Adipocyte (in vitro differentiated cells): ENCODE measurements around the gene TADA2A.

Source experiments
- DNase-seq: peaks from one replicate; pipeline ENCODE4 v3.0.0-alpha.2; 2015; ENCODE audit warnings: low read depth
- H3K27me3 ChIP-seq: replicated peaks from 2 replicates; pipeline ENCODE4 v1.7.0; 2013; ENCODE audit warnings: mild to moderate bottlenecking, low read length, moderate library complexity; ENCODE audit not compliant: control insufficient read depth, insufficient read depth
- H3K36me3 ChIP-seq: 2 replicates; pipeline ENCODE4 v1.7.0; 2013; ENCODE audit warnings: low read length, mild to moderate bottlenecking, moderate library complexity; ENCODE audit not compliant: control insufficient read depth, insufficient read depth, severe bottlenecking
- H3K4me1 ChIP-seq: 2 replicates; pipeline ENCODE4 v1.7.0; 2013; ENCODE audit warnings: mild to moderate bottlenecking, low read length, moderate library complexity; ENCODE audit not compliant: control insufficient read depth, insufficient read depth
- H3K4me3 ChIP-seq: 2 replicates; pipeline ENCODE4 v1.7.0; 2013; ENCODE audit warnings: mild to moderate bottlenecking, low read length, moderate library complexity
- H3K9ac ChIP-seq: 2 replicates; pipeline ENCODE4 v1.7.0; 2013; ENCODE audit warnings: mild to moderate bottlenecking, low read length, moderate library complexity
- H3K9me3 ChIP-seq: 2 replicates; pipeline ENCODE4 v1.7.0; 2013; ENCODE audit warnings: mild to moderate bottlenecking, low read length, moderate library complexity; ENCODE audit not compliant: control insufficient read depth

Gene TADA2A

GRCh38 chr17:37382056-37382455, 24.6 kb upstream of the TADA2A start:
- Histone ChIP-seq H3K4me1 (no peaks in the 10 kb centered on the region), H3K4me3 (no peak overlapping the region), H3K27me3 (no peaks in the 10 kb centered on the region), H3K36me3 (no peaks in the 10 kb centered on the region), H3K9me3 (no peaks in the 10 kb centered on the region), H3K9ac (no peak overlapping the region)
- no peak for DNase-seq

GRCh38 chr17:37384560-37385149, 22.0 kb upstream of the TADA2A start:
- no peaks in the 10 kb centered on the region for H3K27me3 ChIP-seq
- H3K4me3 ChIP-seq: no peak overlapping the region
- no peaks in the 10 kb centered on the region for H3K9me3 ChIP-seq
- H3K36me3 ChIP-seq: no peaks in the 10 kb centered on the region
- no peak for DNase-seq
- peaks cover 15% of the 10 kb centered on the region for H3K4me1 ChIP-seq
- H3K9ac ChIP-seq: no peak overlapping the region

- no peak for DNase-seq
- Histone ChIP-seq H3K27me3 (no peaks in the 10 kb centered on the region), H3K4me1 (peaks cover 15% of the 10 kb centered on the region)
Observed at GRCh38 chr17:37385474-37385990, 21.2 kb upstream of the TADA2A start.

GRCh38 chr17:37386462-37386861, 20.2 kb upstream of the TADA2A start:
- H3K36me3 ChIP-seq: no peaks in the 10 kb centered on the region
- H3K27me3 ChIP-seq: no peaks in the 10 kb centered on the region
- H3K9me3 ChIP-seq: no peaks in the 10 kb centered on the region
- no peak for DNase-seq
- H3K4me3 ChIP-seq: no peak overlapping the region
- peaks cover 17% of the 10 kb centered on the region for H3K4me1 ChIP-seq
- H3K9ac ChIP-seq: no peak overlapping the region

More at GRCh38 chr17:37385474-37385990, 21.2 kb upstream of the TADA2A start:
- Histone ChIP-seq H3K36me3 (no peaks in the 10 kb centered on the region), H3K4me3 (no peak overlapping the region), H3K9me3 (no peaks in the 10 kb centered on the region), H3K9ac (no peak overlapping the region)

GRCh38 chr17:37388266-37388665, 18.4 kb upstream of the TADA2A start:
- Histone ChIP-seq H3K9ac (peak overlapping the region; percentile 4), H3K27me3 (no peaks in the 10 kb centered on the region), H3K4me3 (no peak overlapping the region), H3K36me3 (no peaks in the 10 kb centered on the region), H3K9me3 (no peaks in the 10 kb centered on the region), H3K4me1 (peaks cover 27% of the 10 kb centered on the region)
- DNase-seq: peak; percentile 31

- H3K4me3 ChIP-seq: no peak overlapping the region
- H3K9me3 ChIP-seq: no peaks in the 10 kb centered on the region
- no peaks in the 10 kb centered on the region for H3K27me3 ChIP-seq
- no peak overlapping the region for H3K9ac ChIP-seq
- DNase-seq: no peak
- H3K4me1 ChIP-seq: peaks cover 27% of the 10 kb centered on the region
- H3K36me3 ChIP-seq: no peaks in the 10 kb centered on the region
Observed at GRCh38 chr17:37389160-37389559, 17.5 kb upstream of the TADA2A start.

- Histone ChIP-seq H3K9ac (no peak overlapping the region), H3K4me3 (no peak overlapping the region), H3K27me3 (no peaks in the 10 kb centered on the region), H3K9me3 (no peaks in the 10 kb centered on the region), H3K36me3 (no peaks in the 10 kb centered on the region), H3K4me1 (peaks cover 27% of the 10 kb centered on the region)
- no peak for DNase-seq
Observed at GRCh38 chr17:37391146-37391545, 15.5 kb upstream of the TADA2A start.

- peak; percentile 71 for DNase-seq
- Histone ChIP-seq H3K27me3 (no peaks in the 10 kb centered on the region), H3K9ac (no peak overlapping the region), H3K9me3 (no peaks in the 10 kb centered on the region), H3K4me1 (peaks cover 27% of the 10 kb centered on the region), H3K36me3 (no peaks in the 10 kb centered on the region), H3K4me3 (peak overlapping the region; percentile 1)
Observed at GRCh38 chr17:37392024-37392590, 14.6 kb upstream of the TADA2A start.

GRCh38 chr17:37393352-37393751, 13.3 kb upstream of the TADA2A start:
- Histone ChIP-seq H3K9ac (no peak overlapping the region), H3K9me3 (no peaks in the 10 kb centered on the region), H3K4me3 (no peak overlapping the region), H3K4me1 (peaks cover 21% of the 10 kb centered on the region), H3K36me3 (no peaks in the 10 kb centered on the region), H3K27me3 (no peaks in the 10 kb centered on the region)
- DNase-seq: no peak

GRCh38 chr17:37399265-37399803, 7.4 kb upstream of the TADA2A start:
- H3K4me1 ChIP-seq: no peaks in the 10 kb centered on the region
- DNase-seq: no peak

GRCh38 chr17:37400505-37400904, 6.2 kb upstream of the TADA2A start:
- Histone ChIP-seq H3K4me1 (peaks cover 8% of the 10 kb centered on the region), H3K9me3 (no peaks in the 10 kb centered on the region), H3K9ac (no peak overlapping the region), H3K36me3 (no peaks in the 10 kb centered on the region), H3K27me3 (no peaks in the 10 kb centered on the region), H3K4me3 (no peak overlapping the region)
- DNase-seq: no peak

More at GRCh38 chr17:37399265-37399803, 7.4 kb upstream of the TADA2A start:
- H3K9ac ChIP-seq: no peak overlapping the region
- H3K27me3 ChIP-seq: no peaks in the 10 kb centered on the region
- H3K36me3 ChIP-seq: no peaks in the 10 kb centered on the region
- no peaks in the 10 kb centered on the region for H3K9me3 ChIP-seq
- no peak overlapping the region for H3K4me3 ChIP-seq
